Stimulated activated CD4-positive, alpha-beta T cell treated with anti-CD3 and anti-CD28 coated beads, TNF-alpha, amount 100 ng/mL, for 4 hours (primary cell): ENCODE data around the gene OOSP4A.
"Not testable (repeated sequence)": the region's sequence is repeated elsewhere in the genome, so short reads cannot be mapped to it uniquely, and the experiment has no call there.

Experiments
- DNase-seq, 3 experiments: peaks; one replicate each; pipeline ENCODE4 v3.0.0-alpha.2; 2020; ENCODE audit warnings: low read depth in 3 of 3

The OOSP4A gene

DNA sequence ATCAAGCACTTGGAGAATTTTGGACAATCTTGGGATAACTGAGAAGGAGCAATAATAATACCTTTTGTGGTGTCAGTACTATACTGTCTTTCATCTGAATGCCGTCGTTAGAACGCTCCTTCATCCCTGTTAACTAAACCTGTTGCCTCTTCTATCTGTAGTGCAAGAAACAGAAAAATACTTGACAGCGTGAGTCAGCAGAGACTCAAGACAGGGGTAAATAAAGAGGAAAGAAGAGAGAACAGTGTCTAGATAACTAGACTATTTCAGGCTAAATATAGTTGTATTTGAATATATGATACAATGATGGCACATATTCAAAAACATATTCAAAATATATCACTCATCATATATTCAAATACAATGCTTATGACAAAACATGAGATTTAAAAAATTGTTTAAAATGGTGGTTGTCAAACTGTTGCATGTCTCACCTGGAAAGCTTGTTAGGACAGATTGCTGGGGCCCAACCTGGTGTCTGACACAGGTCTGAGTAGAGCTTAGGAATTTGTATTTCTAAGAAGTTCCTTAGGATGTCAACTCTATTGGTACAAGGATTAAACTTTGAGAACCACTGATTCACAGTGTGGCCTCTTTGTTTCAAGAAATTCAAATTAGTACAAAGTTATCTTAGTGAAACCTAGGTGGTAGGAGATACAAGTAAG, 17.4 kb downstream of the OOSP4A start:
- no peak for DNase-seq

DNA sequence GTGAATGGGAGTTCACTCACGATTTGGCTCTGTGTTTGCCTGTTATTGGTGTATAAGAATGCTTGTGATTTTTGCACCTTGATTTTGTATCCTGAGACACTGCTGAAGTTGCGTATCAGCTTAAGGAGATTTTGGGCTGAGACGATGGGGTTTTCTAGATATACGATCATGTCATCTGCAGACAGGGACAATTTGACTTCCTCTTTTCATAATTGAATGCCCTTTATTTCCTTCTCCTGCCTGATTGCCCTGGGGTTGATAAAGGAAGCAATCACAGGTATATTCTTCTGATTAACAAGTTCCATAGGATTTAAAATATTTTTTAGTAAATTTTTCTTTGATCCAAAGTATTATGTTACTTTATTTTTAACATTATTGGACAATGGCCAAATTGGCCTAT, 18.2 kb downstream of the OOSP4A start:
- DNase-seq: not testable (repeated sequence)

- DNase-seq: no peak
These were observed 19.4 kb downstream of the OOSP4A start for GRCh38 chr11:59983212-59983611.

DNA sequence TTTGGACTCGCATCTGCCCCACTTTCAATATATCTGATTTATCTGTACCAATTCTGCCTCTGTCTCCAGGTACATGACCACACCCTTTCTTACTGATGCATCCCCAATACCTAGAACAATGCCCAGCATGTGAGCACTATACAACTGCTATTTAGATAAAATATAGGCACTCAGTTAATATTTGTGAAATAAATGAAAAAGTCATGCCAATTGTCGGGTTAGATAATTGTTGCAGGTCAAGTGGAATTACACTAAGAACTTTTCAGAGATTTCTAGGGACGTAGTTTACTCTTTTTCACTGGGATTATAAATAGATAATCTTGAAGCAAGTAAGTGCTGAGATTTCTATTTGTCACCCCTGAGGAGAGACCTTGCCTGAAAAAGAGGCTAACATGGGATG, 20.5 kb downstream of the OOSP4A start:
- DNase-seq: no peak

DNA sequence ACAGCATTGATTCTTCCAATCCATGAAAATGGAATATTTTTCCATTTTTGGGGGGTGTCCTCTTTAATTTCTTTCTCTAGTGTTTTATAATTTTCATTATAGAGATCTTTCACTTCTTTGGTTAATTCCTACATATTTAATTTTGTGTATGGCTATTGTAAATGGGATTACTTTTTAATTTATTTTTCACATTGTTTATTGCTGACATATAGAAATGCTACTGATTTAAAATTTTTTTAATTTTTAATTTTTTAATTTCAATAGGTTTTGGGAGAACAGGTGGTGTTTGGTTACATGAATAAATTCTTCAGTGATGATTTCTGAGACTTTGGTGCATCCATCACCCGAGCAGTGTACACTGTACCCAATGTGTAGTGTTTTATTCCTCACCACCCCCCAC, 26.6 kb downstream of the OOSP4A start:
- no peak for DNase-seq

- no peak for DNase-seq
These were observed 28.6 kb downstream of the OOSP4A start for GRCh38 chr11:59992425-59992824.

GRCh38 chr11:59997800-59998199, 34.0 kb downstream of the OOSP4A start:
- no peak for DNase-seq

- no peak for DNase-seq
These were observed 35.9 kb downstream of the OOSP4A start for GRCh38 chr11:59999691-60000090.

DNA sequence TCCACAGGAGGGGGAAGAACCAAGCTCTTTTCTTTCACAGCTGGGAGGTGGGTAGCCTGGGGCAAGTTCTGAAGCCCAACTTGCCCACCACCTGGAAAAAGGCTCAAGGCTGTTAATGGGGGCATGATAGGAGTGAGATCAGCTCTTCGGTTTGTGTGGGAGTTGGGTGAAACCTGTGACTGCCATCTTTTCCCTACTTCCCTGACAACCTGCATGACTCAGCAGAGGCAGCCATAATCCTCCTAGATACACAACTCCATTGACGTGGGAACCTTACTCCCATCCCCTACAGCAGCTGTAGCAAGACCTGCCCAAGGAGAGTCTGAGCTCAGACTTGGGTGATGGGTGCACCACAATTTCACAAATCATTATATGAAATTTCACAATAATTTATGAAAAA, 39.9 kb downstream of the OOSP4A start:
- no peak for DNase-seq

- DNase-seq: no peak
These were observed 41.5 kb downstream of the OOSP4A start for GRCh38 chr11:60005360-60005759.

DNA sequence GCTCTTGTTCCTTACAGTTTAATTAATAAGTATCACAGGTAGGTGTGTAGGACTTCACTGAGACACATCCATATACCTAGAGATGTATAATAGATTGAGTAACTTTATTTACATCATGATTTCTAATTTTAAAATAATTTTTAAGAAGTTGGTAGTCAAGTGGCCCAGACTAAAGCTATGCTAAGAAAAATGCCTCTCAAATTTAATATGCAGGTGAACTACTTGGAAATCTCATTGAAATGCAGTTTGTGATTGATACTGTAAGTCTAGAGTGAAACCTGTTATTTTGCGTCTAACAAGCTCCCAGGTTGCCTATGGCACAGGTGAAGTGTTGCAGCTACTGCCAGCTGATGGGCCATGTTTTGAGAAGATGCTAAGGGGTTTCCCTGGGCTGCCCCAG, 53.0 kb downstream of the OOSP4A start, which contains the start of gene OOSP4B:
Gene OOSP4B (plus strand): TSS at position 301 of the 400 bp plus-strand sequence.
- DNase-seq: no peak

DNA sequence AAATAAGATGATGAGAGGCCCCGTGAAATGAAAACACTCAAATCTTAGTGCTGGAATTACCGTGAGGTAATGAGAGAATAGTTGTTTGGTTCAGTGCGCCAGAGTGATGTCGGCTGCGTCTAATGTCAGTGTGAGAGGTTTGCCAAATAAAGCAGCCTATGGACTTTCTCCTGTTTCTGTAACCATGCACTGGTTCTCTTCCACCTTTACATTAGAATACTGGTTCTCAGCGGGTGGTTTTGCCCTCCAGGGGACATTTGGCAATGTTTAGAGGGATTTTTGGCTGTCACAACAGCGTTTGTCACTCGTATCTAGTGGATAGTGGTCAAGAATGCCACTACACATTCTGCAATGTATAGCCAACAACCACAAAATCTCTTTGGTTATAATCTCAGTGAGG, 54.2 kb downstream of the OOSP4A start:
- no peak for DNase-seq
